Glutamatergic neuron (in vitro differentiated cells): Measurements from ENCODE around the gene SNX33. TPM values are rescaled to one million over a fixed set of nuclear protein-coding genes. Genes with fewer than 3 reads are reported as not detected.
A peak's percentile ranks its signal among the peaks of the same experiment; 100 is the strongest.

ENCODE experiments used
- DNase-seq: peaks from one replicate; pipeline ENCODE4 v3.0.0; 2022
- H3K27ac Mint-ChIP-seq: one replicate; pipeline ENCODE4 v1.8.0; 2020; ENCODE audit warnings: mild to moderate bottlenecking, mixed read lengths, inconsistent platforms; ENCODE audit not compliant: unreplicated experiment
- H3K27me3 Mint-ChIP-seq: one replicate; pipeline ENCODE4 v1.8.0; 2020; ENCODE audit warnings: mild to moderate bottlenecking, moderate library complexity, mixed read lengths, inconsistent platforms; ENCODE audit not compliant: unreplicated experiment
- H3K36me3 Mint-ChIP-seq: one replicate; pipeline ENCODE4 v1.8.0; 2020; ENCODE audit warnings: mild to moderate bottlenecking, mixed read lengths, inconsistent platforms; ENCODE audit not compliant: unreplicated experiment
- H3K4me1 Mint-ChIP-seq: one replicate; pipeline ENCODE4 v1.8.0; 2020; ENCODE audit warnings: mild to moderate bottlenecking, low read depth, mixed read lengths, inconsistent platforms; ENCODE audit not compliant: unreplicated experiment
- H3K4me3 Mint-ChIP-seq: one replicate; pipeline ENCODE4 v1.8.0; 2020; ENCODE audit warnings: mild to moderate bottlenecking, mixed read lengths, inconsistent platforms; ENCODE audit not compliant: unreplicated experiment
- H3K9me3 Mint-ChIP-seq: one replicate; pipeline ENCODE4 v1.8.0; 2020; ENCODE audit warnings: mild to moderate bottlenecking, moderate library complexity, mixed read lengths, inconsistent platforms; ENCODE audit not compliant: unreplicated experiment
- CTCF ChIP-seq: fragments of 200-600 bp; sonication (generic); IDR thresholded peaks from one replicate; pipeline ENCODE4 v1.5.0; 2021; ENCODE audit not compliant: partially characterized antibody, unreplicated experiment
- total RNA-seq: library from RNA; stranded (reverse); fragmentation: NEBNext Ultra II Directional; extraction: Animal tissue kit (Norgen Biotek cat#: 25700); gene quantifications from one replicate; pipeline ENCODE4 v1.2.1, GENCODE V29; 2021; ENCODE audit not compliant: unreplicated experiment

Gene SNX33
- total RNA-seq, 1 donor from 2014 or later, result 21.2 TPM

- Mint-ChIP-seq H3K36me3 (no peaks in the 10 kb centered on the region), H3K4me1 (peaks cover 5% of the 10 kb centered on the region), H3K27me3 (peaks cover 3% of the 10 kb centered on the region), H3K9me3 (peaks cover 6% of the 10 kb centered on the region), H3K4me3 (peak overlapping the region; percentile 92), H3K27ac (no peak overlapping the region)
- no peak for DNase-seq
- TF ChIP-seq CTCF, result no peak
Measured at GRCh38 chr15:75641179-75641503, 6.6 kb upstream of the SNX33 start.

GRCh38 chr15:75641603-75642002, 6.1 kb upstream of the SNX33 start:
- peaks cover 8% of the 10 kb centered on the region for H3K9me3 Mint-ChIP-seq
- TF ChIP-seq CTCF, result no peak
- H3K4me3 Mint-ChIP-seq, result no peak overlapping the region
- H3K27me3 Mint-ChIP-seq, result peaks cover 5% of the 10 kb centered on the region
- H3K27ac Mint-ChIP-seq, result no peak overlapping the region
- peaks cover 6% of the 10 kb centered on the region for H3K4me1 Mint-ChIP-seq
- no peaks in the 10 kb centered on the region for H3K36me3 Mint-ChIP-seq
- no peak for DNase-seq

- H3K4me1 Mint-ChIP-seq, result peaks cover 10% of the 10 kb centered on the region
- TF ChIP-seq CTCF, result no peak
- H3K27me3 Mint-ChIP-seq, result peaks cover 14% of the 10 kb centered on the region
- no peaks in the 10 kb centered on the region for H3K36me3 Mint-ChIP-seq
- no peak overlapping the region for H3K27ac Mint-ChIP-seq
- peaks cover 11% of the 10 kb centered on the region for H3K9me3 Mint-ChIP-seq
- no peak for DNase-seq
- no peak overlapping the region for H3K4me3 Mint-ChIP-seq
Measured at GRCh38 chr15:75644376-75644775, 3.3 kb upstream of the SNX33 start.

GRCh38 chr15:75646112-75646943, 1.4 kb upstream of the SNX33 start:
- TF ChIP-seq CTCF, result no peak
- Mint-ChIP-seq H3K27me3 (peaks cover 16% of the 10 kb centered on the region), H3K9me3 (peaks cover 17% of the 10 kb centered on the region), H3K36me3 (peaks cover 6% of the 10 kb centered on the region), H3K4me1 (peaks cover 29% of the 10 kb centered on the region), H3K4me3 (peak overlapping the region; percentile 91), H3K27ac (peak overlapping the region; percentile 77)
- no peak for DNase-seq

GRCh38 chr15:75646944-75647364, 758 bp upstream of the SNX33 start:
- Mint-ChIP-seq H3K4me1 (peaks cover 33% of the 10 kb centered on the region), H3K36me3 (peaks cover 6% of the 10 kb centered on the region), H3K9me3 (peaks cover 17% of the 10 kb centered on the region), H3K27me3 (peaks cover 16% of the 10 kb centered on the region), H3K27ac (peak overlapping the region; percentile 77), H3K4me3 (peak overlapping the region; percentile 91)
- TF ChIP-seq CTCF, result no peak
- DNase-seq, result peak; percentile 45
